NCI-H82 treated with DMSO at 0.1 percent for 48 hours (cell line): Measurements from ENCODE around the gene PSMD5.
A peak's percentile ranks its signal among the peaks of the same experiment; 100 is the strongest.
"Not testable (repeated sequence)": the region's sequence is repeated elsewhere in the genome, so short reads cannot be mapped to it uniquely, and the experiment has no call there.

Experiments used
- DNase-seq: peaks from one replicate; lab custom pipeline; 2025; ENCODE audit not compliant: unreplicated experiment; lab: John Stamatoyannopoulos, UW

The PSMD5 gene

GRCh38 chr9:120807607-120808379 lies 34.9 kb downstream of the PSMD5 start:
- DNase-seq = no peak

DNA sequence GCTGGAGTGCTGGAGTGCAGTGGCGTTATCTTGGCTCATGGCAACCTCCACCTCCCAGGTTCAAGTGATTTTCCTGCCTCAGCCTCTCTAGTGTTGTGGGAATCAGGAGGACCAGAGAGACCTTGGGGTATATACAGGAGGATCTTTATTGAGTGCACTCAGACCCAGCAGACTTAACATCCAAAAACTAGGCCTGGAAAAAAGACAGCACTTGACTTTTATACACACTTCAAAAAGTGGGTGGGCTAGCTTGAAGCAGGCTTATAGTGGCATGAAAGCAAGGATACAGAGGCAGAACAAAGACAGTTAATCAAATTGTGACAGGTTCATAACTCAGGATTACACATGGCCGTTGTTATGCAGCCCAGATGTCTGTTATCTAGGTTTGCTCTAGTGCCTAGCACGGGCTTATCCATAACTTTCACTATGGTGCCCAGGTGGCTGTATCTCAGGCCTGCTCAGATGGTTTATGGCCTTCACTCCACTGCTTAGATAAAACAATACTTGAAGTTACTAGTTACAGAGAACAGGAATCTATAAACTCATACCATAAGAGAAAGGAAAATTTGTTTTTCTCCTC lies 37.8 kb downstream of the PSMD5 start:
- DNase-seq = not testable (repeated sequence)

GRCh38 chr9:120801441-120801840 lies 41.3 kb downstream of the PSMD5 start:
- no peak for DNase-seq

- DNase-seq = peak; percentile 52
Measured at GRCh38 chr9:120792898-120793765, 49.6 kb downstream of the PSMD5 start, which contains the start of gene FBXW2. FBXW2 (minus strand) TSS chr9:120793416; CDS start chr9:120788258, 5,158 bp downstream.

DNA sequence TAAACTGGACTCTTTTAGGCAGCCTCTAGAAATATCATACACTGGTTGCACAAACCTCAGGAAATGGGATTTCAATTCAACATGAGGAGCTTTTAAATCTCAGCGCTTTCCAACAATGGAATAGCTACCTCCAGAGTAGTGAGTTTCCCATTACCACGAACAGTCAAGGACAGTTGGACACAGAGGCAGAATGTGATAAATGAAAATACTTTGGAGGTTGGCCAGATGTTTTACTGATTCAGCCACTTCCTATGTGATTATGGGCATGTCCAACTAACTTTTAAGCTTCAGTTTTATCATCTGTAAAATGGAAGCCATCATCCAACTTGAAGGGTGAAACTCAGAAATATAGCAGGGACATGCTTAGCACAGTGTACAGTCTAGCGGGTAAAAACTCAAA lies 51.6 kb downstream of the PSMD5 start:
- DNase-seq = no peak

DNA sequence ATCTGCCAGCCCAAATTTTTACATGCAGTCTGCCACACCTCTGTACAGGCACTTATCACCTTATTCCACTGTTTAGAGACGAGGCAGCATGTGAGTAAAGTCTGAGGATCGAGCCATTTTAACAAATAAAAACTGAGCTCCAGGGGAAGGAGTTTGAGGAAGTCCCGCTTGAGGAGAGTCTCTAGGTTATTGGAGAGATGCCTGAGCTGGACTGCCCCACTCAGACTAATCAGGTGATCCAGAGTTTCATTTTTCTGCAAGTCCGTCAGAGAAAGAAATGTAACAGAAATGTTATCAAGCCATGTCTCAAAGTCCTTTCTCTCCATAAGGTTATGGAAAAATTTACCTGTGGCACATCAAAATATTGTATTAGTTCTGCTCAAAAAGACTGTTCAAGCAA lies 54.8 kb downstream of the PSMD5 start:
- no peak for DNase-seq

- no peak for DNase-seq
Measured at GRCh38 chr9:120783602-120784047, 59.1 kb downstream of the PSMD5 start.

DNA sequence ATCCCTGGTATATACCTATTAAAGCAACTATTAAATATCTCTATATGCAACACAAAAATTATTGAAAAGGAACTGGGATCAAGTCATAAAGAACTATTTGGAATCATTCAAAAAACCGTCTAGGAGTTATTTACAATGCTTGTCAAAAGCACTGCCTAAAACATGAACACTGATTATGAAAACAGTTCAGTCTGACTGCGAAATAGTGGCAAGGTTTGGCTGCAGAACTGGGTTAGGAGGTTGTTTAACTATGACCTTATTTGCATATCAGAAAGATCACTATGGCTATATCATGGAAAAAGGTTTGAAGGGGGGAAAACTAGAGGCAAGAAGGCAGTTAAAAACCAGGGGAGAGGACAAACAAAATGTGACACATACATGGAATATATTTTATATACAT lies 61.5 kb downstream of the PSMD5 start:
- DNase-seq = no peak

GRCh38 chr9:120780367-120780766 lies 62.4 kb downstream of the PSMD5 start:
- no peak for DNase-seq

GRCh38 chr9:120779227-120779626 lies 63.5 kb downstream of the PSMD5 start:
- DNase-seq = no peak

DNA sequence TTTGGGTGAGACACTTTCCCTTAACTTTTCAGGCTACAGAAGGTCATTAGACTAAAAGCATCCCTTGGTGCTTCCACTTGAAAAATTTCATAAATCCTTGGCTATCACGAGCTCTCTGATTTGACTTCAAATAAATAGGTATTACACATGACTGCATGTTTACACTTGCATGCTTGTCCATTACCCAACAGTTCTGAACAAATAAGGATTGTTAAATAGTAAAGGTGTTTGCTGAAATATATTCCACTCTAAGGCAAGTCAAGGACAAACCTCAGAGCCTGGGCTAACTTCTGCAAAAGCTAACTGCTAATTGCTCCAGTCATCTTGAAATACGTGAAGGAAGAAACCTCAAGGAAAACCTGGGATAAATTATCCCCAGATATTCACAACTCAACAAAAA lies 64.0 kb downstream of the PSMD5 start:
- DNase-seq = no peak

DNA sequence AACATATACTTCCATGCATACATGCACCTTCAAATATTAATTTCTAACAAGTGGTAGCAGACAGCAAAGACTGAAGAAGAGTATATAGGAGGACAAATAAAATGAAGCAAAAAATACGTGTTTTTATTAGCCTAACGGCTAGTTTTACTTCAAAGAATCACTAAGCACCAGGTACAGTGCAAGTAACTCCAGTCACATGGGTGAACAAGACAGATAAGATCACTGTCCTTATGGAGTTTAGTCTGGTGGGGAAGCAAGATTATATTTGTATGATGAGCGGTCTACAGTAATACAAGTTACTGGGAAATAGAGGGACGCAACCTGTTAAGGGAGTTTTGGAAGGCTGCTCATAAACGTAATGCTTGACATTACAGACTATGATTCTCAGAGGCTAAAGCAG lies 65.5 kb downstream of the PSMD5 start:
- no peak for DNase-seq

- DNase-seq = no peak
Measured at GRCh38 chr9:120776788-120777187, 65.9 kb downstream of the PSMD5 start.

DNA sequence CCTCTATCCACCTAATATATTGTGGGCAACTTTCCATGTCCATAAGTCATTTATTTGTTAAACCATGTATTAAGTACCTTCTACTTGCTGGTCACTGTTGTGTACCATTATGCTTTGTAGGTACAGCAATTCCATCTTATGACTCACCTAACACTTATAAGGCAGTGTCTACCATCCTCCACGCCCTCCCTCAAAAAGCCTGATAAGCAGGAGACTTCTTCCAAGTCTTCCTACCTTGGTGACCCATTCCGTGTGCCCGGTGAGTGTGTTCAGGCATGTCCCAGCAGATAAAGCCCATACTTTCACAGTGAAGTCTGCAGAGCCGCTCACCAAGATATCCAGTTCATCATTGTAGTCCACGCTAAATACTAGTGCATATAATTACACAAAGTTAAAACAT lies 66.9 kb downstream of the PSMD5 start:
- no peak for DNase-seq

GRCh38 chr9:120774719-120775118 lies 68.0 kb downstream of the PSMD5 start:
- DNase-seq = no peak

GRCh38 chr9:120773256-120773655 lies 69.5 kb downstream of the PSMD5 start:
- DNase-seq = no peak

GRCh38 chr9:120770931-120771330 lies 71.8 kb downstream of the PSMD5 start:
- no peak for DNase-seq

- DNase-seq = no peak
Measured at GRCh38 chr9:120768886-120769285, 73.8 kb downstream of the PSMD5 start.

- DNase-seq = no peak
Measured at GRCh38 chr9:120768247-120768646, 74.5 kb downstream of the PSMD5 start.

DNA sequence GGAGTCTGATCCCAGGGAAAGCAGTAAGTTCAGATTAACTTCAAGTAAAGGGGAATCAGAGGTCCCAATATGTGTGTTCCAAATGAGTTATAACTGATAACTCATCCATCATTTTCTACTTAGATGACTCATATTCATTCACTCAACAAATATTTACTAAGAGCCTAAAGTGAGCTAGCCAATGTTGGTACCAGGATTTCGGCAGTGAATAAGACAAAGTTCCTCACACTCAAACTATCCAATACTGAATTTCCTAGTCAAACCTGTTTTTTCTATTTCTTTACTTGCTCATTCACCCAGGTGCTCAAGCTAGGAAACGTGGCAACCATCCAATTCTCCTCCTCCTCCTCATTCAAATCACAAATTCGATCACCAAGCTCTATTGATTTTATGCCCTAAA lies 75.3 kb downstream of the PSMD5 start:
- DNase-seq = no peak
